Measurements from ENCODE around the gene ZNF474.
A peak's percentile ranks its signal among the peaks of the same experiment; 100 is the strongest.

The ZNF474 gene

GRCh38 chr5:122118356-122118948, 10.9 kb upstream of the ZNF474 start:
- no peak for DNase-seq (ENCODE audit: low read depth)

- DNase-seq (ENCODE audit: low read depth) = no peak
Measured at GRCh38 chr5:122119205-122119604, 10.1 kb upstream of the ZNF474 start.

DNA sequence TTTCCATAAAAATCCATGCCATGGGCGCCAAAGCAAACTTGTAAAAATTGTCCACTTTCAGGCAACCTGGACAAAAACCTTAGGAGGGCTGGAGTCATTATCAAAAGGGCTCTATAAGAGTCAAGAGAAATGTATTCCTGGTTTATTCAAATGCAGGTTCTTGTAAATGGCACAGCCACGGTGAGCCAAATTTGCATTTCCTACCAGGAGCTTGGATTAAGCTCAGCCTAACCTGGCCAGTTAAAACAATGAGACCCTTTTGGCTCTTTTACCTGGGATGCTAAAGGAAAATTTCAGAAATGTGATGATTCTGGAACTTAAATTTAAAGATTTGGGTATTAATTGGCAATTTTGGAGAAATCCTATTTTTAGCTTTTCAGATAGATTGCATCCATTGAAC, 8.9 kb upstream of the ZNF474 start:
- no peak for DNase-seq (ENCODE audit: low read depth)

DNA sequence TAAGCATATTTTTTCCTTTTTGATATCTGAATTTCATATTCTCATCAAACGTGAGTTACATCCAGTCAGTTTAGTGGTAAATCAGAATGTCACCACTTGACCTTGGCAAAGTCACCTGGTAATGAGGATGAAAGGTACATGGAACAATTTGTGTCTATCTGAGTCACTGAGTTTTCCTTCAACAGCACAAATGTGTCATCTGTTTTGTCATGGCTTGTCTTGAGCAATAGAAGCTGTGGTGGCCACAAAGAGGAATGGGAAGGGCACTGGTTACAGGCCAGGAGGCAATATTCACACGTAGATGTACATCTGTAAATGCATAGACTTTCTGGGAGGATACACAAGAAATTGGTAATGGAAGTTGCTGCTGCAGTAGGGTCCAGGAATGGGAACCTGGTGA, 8.4 kb upstream of the ZNF474 start:
- no peak for DNase-seq (ENCODE audit: low read depth)

DNA sequence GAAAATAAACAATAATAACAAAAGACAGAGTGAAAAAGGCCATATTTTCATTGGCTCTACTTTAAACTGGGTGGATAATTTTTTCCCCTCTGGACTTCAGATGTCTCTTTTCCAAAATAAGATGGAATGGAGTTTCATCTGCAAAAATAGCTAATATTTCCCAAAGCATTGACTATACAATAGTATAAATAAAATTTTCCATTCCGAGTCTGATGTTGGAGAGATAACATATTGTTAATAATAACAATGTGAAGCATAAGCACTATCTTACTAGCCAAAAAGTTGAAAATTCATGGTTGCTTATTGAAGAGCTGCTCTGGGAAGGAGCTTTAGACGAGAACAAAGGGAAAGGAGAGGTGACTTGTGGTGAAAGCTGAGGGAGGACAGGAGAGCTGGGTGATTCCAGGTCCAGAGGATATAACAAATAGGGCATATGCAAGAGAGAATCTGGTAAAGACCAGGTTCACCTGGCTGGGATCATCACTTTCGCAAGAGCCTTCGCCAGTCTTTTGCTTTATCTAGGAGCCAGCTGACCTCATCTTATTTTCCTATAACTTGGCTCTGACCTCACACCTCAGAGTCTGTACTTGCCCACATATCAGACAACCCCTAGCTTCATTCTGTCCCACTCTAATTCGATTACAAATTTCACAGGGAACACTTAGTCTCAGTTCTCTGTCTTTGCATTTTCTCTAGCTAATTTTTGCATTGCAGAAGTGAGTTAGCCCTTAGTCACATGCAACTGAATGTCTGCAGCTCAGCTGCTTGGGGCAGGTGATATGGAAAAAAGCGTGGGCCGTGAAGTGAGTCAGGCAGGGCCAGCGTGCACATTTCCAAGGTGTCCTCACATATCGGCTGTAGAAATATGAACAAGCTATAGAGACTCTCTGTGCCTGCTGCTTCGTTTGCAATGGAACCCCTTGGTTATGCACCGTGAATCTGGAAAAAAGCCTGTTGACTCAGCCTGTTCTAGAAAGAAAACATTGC, 7.6 kb upstream of the ZNF474 start:
- DNase-seq (ENCODE audit: low read depth) = peak; percentile 63

DNA sequence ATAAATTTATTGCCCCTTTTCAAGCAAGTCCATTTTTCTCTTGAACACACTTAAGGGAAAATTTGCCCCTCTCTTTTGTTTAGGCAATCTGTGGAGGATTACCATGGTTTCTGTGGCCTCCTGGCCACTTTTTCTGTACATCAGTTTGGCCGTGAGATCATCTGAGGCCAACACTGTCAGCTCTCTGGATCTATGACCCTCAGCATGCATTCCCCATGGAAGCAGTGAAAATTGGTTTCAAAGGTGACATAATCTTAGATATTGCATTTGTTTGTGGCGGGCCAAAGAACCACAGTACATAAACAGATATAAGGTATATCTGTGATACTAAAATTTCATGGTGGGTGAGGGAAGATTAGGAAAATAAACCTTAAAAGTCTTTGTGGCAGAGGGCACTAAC, 4.6 kb upstream of the ZNF474 start:
- DNase-seq (ENCODE audit: low read depth) = no peak

DNA sequence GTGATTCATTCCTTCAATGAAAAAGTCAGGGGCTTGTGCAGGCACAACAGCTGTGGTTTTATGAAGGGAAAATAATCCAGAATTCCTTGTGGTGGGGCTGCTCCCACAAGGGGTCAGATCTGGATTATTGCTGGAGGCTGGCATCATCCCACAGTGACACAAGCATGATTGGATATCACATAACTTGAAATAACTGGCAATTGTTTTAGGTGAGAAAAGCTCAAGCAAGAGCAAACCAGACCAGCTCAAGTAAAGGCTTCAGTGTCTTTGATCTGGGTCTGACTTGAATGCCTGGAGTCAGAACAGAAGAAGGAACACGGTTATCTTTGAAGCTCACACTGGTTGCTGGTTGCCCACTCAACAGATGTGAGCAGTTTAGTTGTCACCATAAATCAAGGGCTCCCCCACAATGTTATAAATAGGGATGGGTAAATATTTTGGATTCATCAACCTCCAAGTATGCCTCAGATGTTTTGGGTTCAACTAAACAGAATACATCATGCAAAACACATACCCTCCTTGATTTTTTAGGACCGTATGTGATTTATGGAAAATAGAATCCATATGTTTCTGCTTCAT, 3.1 kb upstream of the ZNF474 start:
- peak; percentile 73 for DNase-seq (ENCODE audit: low read depth)

DNA sequence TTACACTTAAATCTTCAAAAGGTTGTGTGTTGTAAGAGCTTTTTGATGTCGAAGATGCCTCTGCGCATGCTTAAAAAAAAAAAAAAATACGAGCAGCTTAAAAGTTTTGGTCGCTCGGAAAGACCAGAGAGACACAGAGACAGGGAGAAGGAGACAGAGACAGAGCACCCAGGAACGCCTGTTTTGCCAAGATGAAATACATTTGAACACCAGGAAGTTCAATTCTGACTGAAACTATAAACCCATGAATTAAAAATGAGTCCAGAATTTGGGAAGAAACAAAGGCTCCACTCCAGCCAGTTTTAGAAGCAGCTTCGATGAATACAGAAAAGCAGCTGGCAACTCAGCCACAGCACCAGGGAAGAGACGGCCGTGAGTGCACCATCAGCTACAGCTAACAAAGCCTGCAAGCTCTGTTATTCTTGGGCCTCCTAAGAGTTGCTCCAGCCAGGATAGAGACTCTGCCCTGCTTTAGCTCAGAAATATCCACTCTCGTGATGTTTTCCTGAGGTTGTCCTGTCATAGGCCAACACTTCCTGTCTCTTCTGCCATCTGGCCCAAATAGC, 2.5 kb upstream of the ZNF474 start:
- DNase-seq (ENCODE audit: low read depth) = peak; percentile 17

GRCh38 chr5:122130152-122130551, 806 bp downstream of the ZNF474 start:
- DNase-seq (ENCODE audit: low read depth) = no peak

DNA sequence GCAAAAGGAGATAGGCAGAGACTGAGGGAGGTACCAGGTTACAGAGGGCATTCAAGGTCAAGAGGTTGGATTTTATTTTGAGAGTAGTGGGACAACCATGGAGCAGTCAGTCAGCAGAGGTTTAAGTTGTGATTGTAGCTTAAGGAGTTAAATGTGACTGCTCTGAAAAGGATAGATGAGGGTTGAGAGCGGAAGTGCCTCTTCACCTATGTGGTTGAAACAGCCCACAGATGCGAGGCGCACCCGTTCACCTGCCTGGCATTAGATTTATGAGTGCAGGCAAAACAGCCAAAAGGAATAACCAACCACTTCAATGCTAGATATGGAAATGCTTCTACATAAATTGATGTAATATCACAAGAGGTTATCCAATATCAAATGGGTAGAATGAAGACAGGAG, 8.4 kb downstream of the ZNF474 start:
- no peak for DNase-seq (ENCODE audit: low read depth)

DNA sequence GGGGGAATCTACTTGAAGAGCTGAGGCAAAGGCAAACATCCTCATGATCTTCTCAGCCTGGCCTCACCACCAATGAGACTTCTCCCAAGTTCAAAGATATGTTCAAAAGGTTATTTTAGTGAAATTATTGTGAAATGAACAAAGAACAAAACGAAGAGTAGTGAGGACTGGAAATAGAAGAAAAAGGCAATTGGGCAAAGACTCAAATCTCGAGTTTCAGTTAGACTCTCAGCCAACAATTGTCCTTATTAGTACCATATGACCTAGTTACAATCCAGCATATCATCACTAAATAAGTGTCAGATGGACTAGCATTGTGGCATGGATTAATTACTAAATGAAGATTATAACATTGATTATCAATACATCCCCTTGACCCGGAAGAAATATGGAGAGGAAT, 9.0 kb downstream of the ZNF474 start:
- DNase-seq (ENCODE audit: low read depth) = no peak

- DNase-seq (ENCODE audit: low read depth) = no peak
Measured at GRCh38 chr5:122140900-122141299, 11.6 kb downstream of the ZNF474 start.

DNA sequence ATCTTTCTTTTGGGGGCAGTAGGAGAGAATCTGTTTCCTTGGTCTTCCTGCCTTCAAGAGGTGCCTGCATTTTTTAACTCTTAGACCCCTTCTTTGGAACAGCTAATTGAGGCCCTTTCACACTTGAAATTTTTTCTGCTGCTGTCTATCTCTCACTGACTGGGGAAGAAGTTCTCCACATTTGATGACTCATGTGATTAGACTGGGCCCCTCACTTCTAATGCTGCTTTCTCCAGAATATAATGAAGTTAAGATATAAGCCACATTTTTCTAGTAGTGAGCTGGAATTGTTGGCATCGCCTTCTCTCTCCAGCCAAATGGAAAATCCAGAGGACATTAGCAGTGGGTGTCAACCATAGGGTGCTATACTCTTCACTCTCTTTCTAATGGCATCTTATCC, 12.4 kb downstream of the ZNF474 start:
- peak; percentile 57 for DNase-seq (ENCODE audit: low read depth)

DNA sequence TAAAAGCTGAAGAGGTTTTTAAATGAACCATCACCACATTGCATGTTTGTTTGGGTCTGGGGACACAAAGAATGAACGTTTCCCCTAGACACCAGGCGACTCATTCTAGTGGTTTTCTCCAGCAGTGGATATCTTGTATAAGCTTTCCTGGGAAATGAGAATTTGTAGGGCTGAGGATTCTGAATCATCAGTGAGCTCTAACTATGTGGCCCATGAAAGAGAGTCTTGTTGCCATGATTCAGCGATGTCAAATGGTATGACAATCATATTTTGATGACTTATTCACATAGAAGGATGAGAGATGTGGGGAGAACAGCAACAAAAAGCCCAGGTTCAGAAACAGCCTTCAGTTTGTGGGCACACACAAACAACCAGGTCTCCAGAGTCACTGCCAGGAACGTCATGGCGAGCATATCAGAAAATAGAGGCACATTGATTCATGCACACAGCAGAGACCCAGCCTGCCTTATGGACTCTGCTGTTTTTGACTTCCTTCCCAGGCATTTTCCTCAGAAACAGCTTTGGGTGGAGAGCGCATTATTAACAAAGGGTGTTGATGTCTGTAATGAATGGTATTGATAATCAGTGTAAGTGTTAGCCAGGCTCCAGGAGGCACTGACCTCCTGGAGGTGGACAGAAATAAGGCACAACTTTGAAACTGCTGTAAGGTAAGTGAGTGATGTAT, 13.3 kb downstream of the ZNF474 start:
- DNase-seq (ENCODE audit: low read depth) = peak; percentile 84

DNA sequence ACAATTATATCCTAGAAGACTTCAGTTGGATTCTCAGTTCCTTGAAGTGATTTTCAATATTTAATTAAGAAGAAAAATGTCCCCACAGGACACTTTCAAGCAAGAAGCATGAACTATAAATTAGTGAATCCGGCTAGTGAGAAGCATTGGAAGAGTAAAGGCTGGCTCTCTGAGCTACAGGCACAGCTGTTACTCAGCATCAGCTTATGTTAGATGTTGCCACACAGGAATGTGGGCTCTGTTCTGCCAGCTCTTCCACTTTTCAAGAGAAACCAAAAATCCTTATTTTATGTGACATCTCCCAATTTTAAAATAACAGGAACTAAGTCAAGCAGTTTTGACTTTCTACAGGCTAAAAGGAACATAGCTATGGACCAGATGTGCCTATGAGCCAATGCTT, 14.9 kb downstream of the ZNF474 start:
- peak; percentile 59 for DNase-seq (ENCODE audit: low read depth)

- no peak for DNase-seq (ENCODE audit: low read depth)
Measured at GRCh38 chr5:122145906-122146305, 16.6 kb downstream of the ZNF474 start.

GRCh38 chr5:122149321-122150090, 20.2 kb downstream of the ZNF474 start:
- DNase-seq (ENCODE audit: low read depth) = no peak

GRCh38 chr5:122150215-122150614, 20.9 kb downstream of the ZNF474 start:
- peak; percentile 88 for DNase-seq (ENCODE audit: low read depth)

DNA sequence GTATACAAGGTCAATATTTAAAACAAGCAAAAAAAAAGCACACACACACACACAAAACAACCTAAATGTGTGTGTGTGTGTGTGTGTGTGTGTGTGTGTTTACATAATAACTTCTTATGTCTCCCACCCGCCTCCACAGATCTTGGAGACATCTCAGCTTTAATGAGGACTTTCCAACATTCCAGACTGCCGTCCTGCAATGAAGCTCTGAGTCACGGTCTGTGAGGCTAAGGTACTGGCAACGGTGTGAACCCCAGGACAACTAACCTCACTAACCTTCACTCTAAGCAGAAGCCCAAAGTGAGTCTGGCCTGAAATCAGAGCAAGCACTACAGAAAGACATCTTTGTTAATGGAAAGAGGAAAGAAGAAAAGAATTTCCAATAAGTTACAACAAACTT, 22.3 kb downstream of the ZNF474 start:
- peak; percentile 96 for DNase-seq (ENCODE audit: low read depth)

DNA sequence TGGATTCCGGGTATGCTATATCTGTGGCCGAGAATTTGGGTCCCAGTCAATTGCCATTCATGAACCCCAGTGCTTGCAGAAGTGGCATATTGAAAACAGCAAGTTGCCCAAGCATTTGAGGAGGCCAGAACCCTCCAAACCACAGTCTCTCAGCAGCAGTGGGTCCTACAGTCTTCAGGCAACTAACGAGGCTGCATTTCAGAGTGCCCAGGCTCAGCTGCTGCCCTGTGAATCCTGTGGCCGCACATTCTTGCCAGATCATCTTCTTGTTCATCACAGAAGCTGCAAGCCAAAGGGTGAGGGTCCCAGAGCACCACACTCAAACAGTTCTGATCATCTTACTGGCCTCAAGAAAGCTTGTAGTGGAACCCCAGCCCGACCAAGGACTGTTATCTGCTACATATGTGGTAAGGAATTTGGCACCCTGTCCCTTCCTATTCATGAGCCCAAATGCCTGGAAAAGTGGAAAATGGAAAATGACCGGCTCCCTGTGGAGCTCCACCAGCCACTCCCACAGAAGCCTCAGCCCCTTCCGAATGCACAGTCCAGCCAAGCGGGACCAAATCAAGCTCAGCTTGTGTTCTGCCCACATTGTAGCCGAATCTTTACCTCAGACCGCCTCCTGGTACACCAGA, 23.0 kb downstream of the ZNF474 start:
- no peak for DNase-seq (ENCODE audit: low read depth)

- peak; percentile 84 for DNase-seq (ENCODE audit: low read depth)
Measured at GRCh38 chr5:122153230-122153629, 23.9 kb downstream of the ZNF474 start.
